GM23338 (cell line): ENCODE data around the gene PLIN5. TPM values are rescaled to one million over a fixed set of nuclear protein-coding genes. Genes with fewer than 3 reads are reported as not detected.

Experiments used
- ATAC-seq: fragments of 200-7000 bp; cut with Tn5 transposase; 3 replicates; pipeline ENCODE4 v1.9.1; 2020
- DNase-seq: peaks from one replicate; pipeline ENCODE4 v3.0.0-alpha.2; 2015; ENCODE audit warnings: low spot score
- H2AFZ ChIP-seq: fragments of 200-600 bp; sonication (generic); 2 replicates; pipeline ENCODE4 v1.8.0; 2016; ENCODE audit warnings: antibody characterized with exemption, mild to moderate bottlenecking, moderate library complexity
- H3F3A ChIP-seq: fragments of 200-600 bp; sonication (generic); replicated peaks from 2 replicates; pipeline ENCODE4 v1.8.0; 2017; ENCODE audit warnings: antibody characterized with exemption, mixed run types, low read depth
- H3K27ac ChIP-seq: fragments of 200-600 bp; sonication (generic); 2 replicates; pipeline ENCODE4 v1.6.1; 2016; ENCODE audit warnings: low read depth
- H3K27me3 ChIP-seq: fragments of 200-600 bp; sonication (generic); 2 replicates; pipeline ENCODE4 v1.8.0; 2016; ENCODE audit warnings: mild to moderate bottlenecking, mixed run types, moderate library complexity; ENCODE audit not compliant: insufficient read depth
- H3K36me3 ChIP-seq: fragments of 200-600 bp; sonication (generic); 2 replicates; pipeline ENCODE4 v1.8.0; 2016; ENCODE audit warnings: mild to moderate bottlenecking; ENCODE audit not compliant: insufficient read depth
- H3K4me1 ChIP-seq: fragments of 200-600 bp; sonication (generic); 2 replicates; pipeline ENCODE4 v1.8.0; 2016; ENCODE audit warnings: mild to moderate bottlenecking, moderate library complexity; ENCODE audit not compliant: insufficient read depth
- H3K4me2 ChIP-seq: fragments of 200-600 bp; sonication (generic); 2 replicates; pipeline ENCODE4 v1.7.1; 2017; ENCODE audit warnings: mixed run types
- H3K4me3 ChIP-seq: fragments of 200-600 bp; sonication (generic); 2 replicates; pipeline ENCODE4 v1.6.1; 2016; ENCODE audit warnings: mixed run types
- H3K79me2 ChIP-seq: fragments of 200-600 bp; sonication (generic); replicated peaks from 2 replicates; pipeline ENCODE4 v1.8.0; 2017; ENCODE audit warnings: mild to moderate bottlenecking; ENCODE audit not compliant: insufficient read depth
- H3K9me2 ChIP-seq: fragments of 200-600 bp; sonication (generic); 2 replicates; pipeline ENCODE4 v1.8.0; 2017; ENCODE audit not compliant: insufficient read depth
- H4K20me1 ChIP-seq: fragments of 200-600 bp; sonication (generic); replicated peaks from 2 replicates; pipeline ENCODE4 v1.8.0; 2017; ENCODE audit warnings: mild to moderate bottlenecking; ENCODE audit not compliant: insufficient read depth
- H3K27ac Mint-ChIP-seq: 2 replicates; pipeline ENCODE4 v1.8.0; 2020; ENCODE audit warnings: inconsistent platforms, mild to moderate bottlenecking, moderate library complexity, mixed read lengths
- H3K27me3 Mint-ChIP-seq: 3 replicates; pipeline ENCODE4 v1.8.0; 2022; ENCODE audit warnings: low read depth, mild to moderate bottlenecking, moderate library complexity, mixed read lengths, inconsistent platforms; ENCODE audit not compliant: insufficient read depth, poor library complexity
- H3K36me3 Mint-ChIP-seq: 3 replicates; pipeline ENCODE4 v1.8.0; 2021; ENCODE audit warnings: low read depth, mild to moderate bottlenecking, inconsistent platforms, moderate library complexity, mixed read lengths
- H3K4me1 Mint-ChIP-seq: 3 replicates; pipeline ENCODE4 v1.8.0; 2020; ENCODE audit warnings: mild to moderate bottlenecking, inconsistent platforms, mixed read lengths
- H3K4me3 Mint-ChIP-seq: 3 replicates; pipeline ENCODE4 v1.8.0; 2021; ENCODE audit warnings: moderate library complexity, mild to moderate bottlenecking, inconsistent platforms, mixed read lengths
- H3K9me3 Mint-ChIP-seq: 3 replicates; pipeline ENCODE4 v1.8.0; 2020; ENCODE audit warnings: moderate library complexity, mild to moderate bottlenecking, inconsistent platforms, mixed read lengths
- CREB1 ChIP-seq: fragments of 250-450 bp; sonication (Bioruptor Pico); IDR thresholded peaks from 2 replicates; pipeline ENCODE4 v1.5.0; 2020; ENCODE audit warnings: low read depth, mild to moderate bottlenecking, moderate library complexity
- CTCF ChIP-seq, 2 experiments: fragments of 200-600 bp in 1 of 2; sonication (generic) in 1 of 2; conservative IDR thresholded peaks; 2 replicates each; pipeline versions ENCODE4 v1.5.1 to v1.6.1; 2016 to 2017; ENCODE audit warnings: antibody characterized with exemption in 2 of 2, low read depth in 2 of 2, mild to moderate bottlenecking in 2 of 2, moderate library complexity in 1 of 2
- ETS1 ChIP-seq: IDR thresholded peaks from 2 replicates; pipeline ENCODE4 v1.6.1; 2016; ENCODE audit warnings: antibody characterized with exemption
- EZH2 ChIP-seq: fragments of 200-600 bp; sonication (generic); IDR thresholded peaks from one replicate; pipeline ENCODE4 v1.8.0; 2017; ENCODE audit warnings: antibody characterized with exemption, mild to moderate bottlenecking, low read depth; ENCODE audit not compliant: unreplicated experiment
- EZH2phosphoT487 ChIP-seq: fragments of 200-600 bp; sonication (generic); IDR thresholded peaks from one replicate; pipeline ENCODE4 v1.8.1; 2018; ENCODE audit warnings: antibody characterized with exemption; ENCODE audit not compliant: unreplicated experiment
- JUNB ChIP-seq: IDR thresholded peaks from one replicate; pipeline ENCODE4 v1.6.1; 2016; ENCODE audit warnings: antibody characterized with exemption; ENCODE audit not compliant: unreplicated experiment
- NANOG ChIP-seq: IDR thresholded peaks from 2 replicates; pipeline ENCODE4 v1.6.1; 2016; ENCODE audit warnings: antibody characterized with exemption, borderline replicate concordance
- POLR2AphosphoS5 ChIP-seq: IDR thresholded peaks from 2 replicates; pipeline ENCODE4 v1.6.1; 2016; ENCODE audit warnings: antibody characterized with exemption, low read depth
- REST ChIP-seq: IDR thresholded peaks from one replicate; pipeline ENCODE4 v1.6.1; 2018; ENCODE audit warnings: antibody characterized with exemption; ENCODE audit not compliant: unreplicated experiment
- STAT1 ChIP-seq: IDR thresholded peaks from one replicate; pipeline ENCODE4 v1.6.1; 2016; ENCODE audit warnings: antibody characterized with exemption; ENCODE audit not compliant: unreplicated experiment
- ZNF114 ChIP-seq: fragments of 250-450 bp; sonication (Bioruptor Pico); IDR thresholded peaks from 2 replicates; pipeline ENCODE4 v1.5.0; 2020; ENCODE audit warnings: mild to moderate bottlenecking, moderate library complexity
- ZNF331 ChIP-seq: fragments of 250-450 bp; sonication (Bioruptor Pico); IDR thresholded peaks from 2 replicates; pipeline ENCODE4 v1.5.0; 2020; ENCODE audit warnings: low read depth, mild to moderate bottlenecking, moderate library complexity
- ZNF462 ChIP-seq: fragments of 250-450 bp; sonication (Bioruptor Pico); IDR thresholded peaks from 2 replicates; pipeline ENCODE4 v1.5.0; 2020; ENCODE audit warnings: mild to moderate bottlenecking, moderate library complexity
- polyA plus RNA-seq: library from polyadenylated mRNA; unstranded; fragments of >200 nt; fragmentation: Nextera tagmentation; extraction: Ambion mirVana; gene quantifications from 2 replicates; pipeline ENCODE4 v1.2.1, GENCODE V29; 2016
- total RNA-seq: library from RNA; depleted of rRNA; stranded (reverse); fragments of >200 nt; shearing (Covaris generic); gene quantifications from 2 replicates; pipeline ENCODE4 v1.2.3, GENCODE V29; 2014

The PLIN5 gene
- total and polyA plus RNA-seq, 2 experiments from 2014 or later, result 1.9 to 3.5 TPM

GRCh38 chr19:4548238-4548584, 13.2 kb upstream of the PLIN5 start:
- peaks cover 38% of the 10 kb centered on the region for H3K36me3 Mint-ChIP-seq
- H3F3A ChIP-seq, result no peaks in the 10 kb centered on the region
- H3K36me3 ChIP-seq, result peaks cover 4% of the 10 kb centered on the region
- H3K79me2 ChIP-seq, result no peaks in the 10 kb centered on the region
- peaks cover 4% of the 10 kb centered on the region; the same call in 1 of the 2 replicates for H4K20me1 ChIP-seq
- DNase-seq, result no peak
- no peak overlapping the region for H3K4me2 ChIP-seq
- no peaks in the 10 kb centered on the region for H3K27me3 ChIP-seq
- H3K27me3 Mint-ChIP-seq, result peaks cover 13% of the 10 kb centered on the region
- H3K4me1 Mint-ChIP-seq, result no peaks in the 10 kb centered on the region
- H3K9me2 ChIP-seq, result no peaks in the 10 kb centered on the region
- no peak for ATAC-seq
- no peak overlapping the region for H3K4me3 ChIP-seq
- H2AFZ ChIP-seq, result no peak overlapping the region
- no peak overlapping the region for H3K27ac Mint-ChIP-seq
- no peaks in the 10 kb centered on the region for H3K9me3 Mint-ChIP-seq
- no peak overlapping the region for H3K4me3 Mint-ChIP-seq
- no peaks in the 10 kb centered on the region for H3K4me1 ChIP-seq
- H3K27ac ChIP-seq, result no peak overlapping the region
- TF ChIP-seq CTCF (conservative IDR thresholded peaks at IDR 0.05; ENCODE audit: low read depth in 2 of 2) (no peak), EZH2 (no peak), CREB1 (no peak), ZNF462 (no peak), REST (no peak), EZH2phosphoT487 (no peak), ZNF331 (CRISPR knock-in tag) (no peak), STAT1 (no peak), ZNF114 (CRISPR knock-in tag) (no peak), JUNB (no peak), NANOG (no peak), ETS1 (no peak), POLR2AphosphoS5 (no peak)
